Mesenchymal stem cell (in vitro differentiated cells and primary cell): ENCODE data around the gene OOEP.

Experiments
- DNase-seq: peaks from one replicate; pipeline ENCODE4 v3.0.0-alpha.2; 2013
- H2AFZ ChIP-seq: one replicate; pipeline ENCODE4 v1.6.1; 2013; ENCODE audit warnings: low read depth, mild to moderate bottlenecking, control low read depth, inconsistent platforms, low read length, moderate library complexity
- H2AK5ac ChIP-seq: 2 replicates; pipeline ENCODE4 v1.6.1; 2013; ENCODE audit warnings: low read length, moderate library complexity, mild to moderate bottlenecking, inconsistent platforms; ENCODE audit not compliant: severe bottlenecking
- H2BK120ac ChIP-seq: one replicate; pipeline ENCODE4 v1.6.1; 2013; ENCODE audit warnings: low read depth, mild to moderate bottlenecking, inconsistent platforms, low read length, moderate library complexity
- H2BK12ac ChIP-seq, 2 experiments: one replicate each; pipeline ENCODE4 v1.6.1; 2013; ENCODE audit warnings: inconsistent platforms in 2 of 2, low read length in 2 of 2, mild to moderate bottlenecking in 2 of 2, moderate library complexity in 2 of 2, control low read depth in 1 of 2
- H2BK15ac ChIP-seq: one replicate; pipeline ENCODE4 v1.6.1; 2013; ENCODE audit warnings: mild to moderate bottlenecking, low read depth, inconsistent platforms; ENCODE audit not compliant: poor library complexity, severe bottlenecking
- H2BK5ac ChIP-seq: 2 replicates; pipeline ENCODE4 v1.6.1; 2013; ENCODE audit warnings: low read depth, mild to moderate bottlenecking, low read length, control low read depth, inconsistent platforms; ENCODE audit not compliant: poor library complexity, severe bottlenecking
- H3K14ac ChIP-seq, 2 experiments: one replicate each; pipeline ENCODE4 v1.6.1; 2013; ENCODE audit warnings: inconsistent platforms in 2 of 2, low read length in 2 of 2, control low read depth in 1 of 2, mild to moderate bottlenecking in 1 of 2, moderate library complexity in 1 of 2
- H3K18ac ChIP-seq, 2 experiments: one replicate each; pipeline ENCODE4 v1.6.1; 2013; ENCODE audit warnings: inconsistent platforms in 2 of 2, low read length in 2 of 2, control low read depth in 1 of 2, low read depth in 1 of 2, mild to moderate bottlenecking in 1 of 2
- H3K23ac ChIP-seq, 2 experiments: one replicate each; pipeline ENCODE4 v1.6.1; 2013; ENCODE audit warnings: inconsistent platforms in 2 of 2, low read length in 2 of 2, mild to moderate bottlenecking in 2 of 2, moderate library complexity in 2 of 2, control low read depth in 1 of 2
- H3K27ac ChIP-seq: 2 replicates; pipeline ENCODE4 v1.5.1; 2013; ENCODE audit warnings: mild to moderate bottlenecking, moderate library complexity, low read length, control low read depth, inconsistent platforms; ENCODE audit not compliant: poor library complexity, severe bottlenecking
- H3K27me3 ChIP-seq, 2 experiments: 2 replicates each; pipeline versions ENCODE4 v1.6.1 to v1.7.0; 2013; ENCODE audit warnings: low read length in 2 of 2, mild to moderate bottlenecking in 2 of 2, moderate library complexity in 2 of 2, control low read depth in 1 of 2, inconsistent platforms in 1 of 2; ENCODE audit not compliant: control insufficient read depth in 1 of 2, insufficient read depth in 1 of 2
- H3K36me3 ChIP-seq, 2 experiments: 2 replicates each; pipeline versions ENCODE4 v1.6.1 to v1.7.0; 2013; ENCODE audit warnings: low read length in 2 of 2, control low read depth in 1 of 2, inconsistent platforms in 1 of 2, low read depth in 1 of 2, mild to moderate bottlenecking in 1 of 2; ENCODE audit not compliant: insufficient read depth in 2 of 2, control insufficient read depth in 1 of 2
- H3K4ac ChIP-seq, 2 experiments: one replicate each; pipeline ENCODE4 v1.6.1; 2013; ENCODE audit warnings: inconsistent platforms in 2 of 2, low read length in 2 of 2, mild to moderate bottlenecking in 2 of 2, moderate library complexity in 2 of 2, control low read depth in 1 of 2, low read depth in 1 of 2
- H3K4me1 ChIP-seq: 2 replicates; pipeline ENCODE4 v1.6.1; 2013; ENCODE audit warnings: low read depth, low read length, control low read depth; ENCODE audit not compliant: control insufficient read depth, insufficient read depth
- H3K4me2 ChIP-seq: 2 replicates; pipeline ENCODE4 v1.6.1; 2013; ENCODE audit warnings: low read length, mild to moderate bottlenecking, inconsistent platforms; ENCODE audit not compliant: poor library complexity, severe bottlenecking
- H3K4me3 ChIP-seq, 2 experiments: 2 replicates each; pipeline versions ENCODE4 v1.5.1 to v1.7.0; 2013; ENCODE audit warnings: low read length in 2 of 2, mild to moderate bottlenecking in 2 of 2, control low read depth in 1 of 2, low read depth in 1 of 2; ENCODE audit not compliant: insufficient read depth in 1 of 2
- H3K79me1 ChIP-seq: replicated peaks from 2 replicates; pipeline ENCODE4 v1.6.1; 2013; ENCODE audit warnings: mild to moderate bottlenecking, control low read depth, low read length, inconsistent platforms; ENCODE audit not compliant: poor library complexity, severe bottlenecking
- H3K9ac ChIP-seq: 2 replicates; pipeline ENCODE4 v1.7.0; 2013; ENCODE audit warnings: mild to moderate bottlenecking, low read length, moderate library complexity
- H3K9me3 ChIP-seq: 2 replicates; pipeline ENCODE4 v1.7.0; 2013; ENCODE audit warnings: mild to moderate bottlenecking, low read length; ENCODE audit not compliant: control insufficient read depth
- H4K8ac ChIP-seq: one replicate; pipeline ENCODE4 v1.6.1; 2013; ENCODE audit warnings: inconsistent platforms, mild to moderate bottlenecking, low read length, moderate library complexity
- H4K91ac ChIP-seq: one replicate; pipeline ENCODE4 v1.6.1; 2013; ENCODE audit warnings: mild to moderate bottlenecking, low read length, inconsistent platforms
- WGBS: methylation state at CpG from one replicate; pipeline ENCODE4 v1.1.7; 2013; ENCODE audit warnings: mixed read lengths; 5-methylcytosine and 5-hydroxymethylcytosine counted together

Gene OOEP

GRCh38 chr6:73363537-73363875 is 6.2 kb downstream of the OOEP start:
- Histone ChIP-seq H2BK120ac (no peak overlapping the region), H3K9me3 (no peaks in the 10 kb centered on the region), H3K27ac (no peak overlapping the region), H3K9ac (no peak overlapping the region), H3K14ac (no peak overlapping the region), H3K18ac (no peak overlapping the region), H4K8ac (no peak overlapping the region), H2BK15ac (no peak overlapping the region), H2BK5ac (no peak overlapping the region), H3K4me2 (no peak overlapping the region), H3K23ac (no peak overlapping the region), H2AFZ (no peak overlapping the region), H2BK12ac (no peak overlapping the region), H3K4me3 (no peak overlapping the region), H3K4me1 (no peaks in the 10 kb centered on the region), H4K91ac (no peak overlapping the region), H3K4ac (no peak overlapping the region), H3K79me1 (no peaks in the 10 kb centered on the region), H3K27me3 (no peaks in the 10 kb centered on the region), H2AK5ac (no peak overlapping the region), H3K36me3 (no peaks in the 10 kb centered on the region)
- no peak for DNase-seq
- WGBS, result 94% methylated on average over 23 of the region's 23 CpGs

GRCh38 chr6:73362869-73363536 is 6.7 kb downstream of the OOEP start:
- Histone ChIP-seq H3K9ac (no peak overlapping the region), H4K8ac (no peak overlapping the region), H3K23ac (no peak overlapping the region), H3K4me3 (no peak overlapping the region), H2BK120ac (no peak overlapping the region), H3K79me1 (no peaks in the 10 kb centered on the region), H3K4me1 (no peaks in the 10 kb centered on the region), H3K4me2 (no peak overlapping the region), H3K36me3 (no peaks in the 10 kb centered on the region), H2BK15ac (no peak overlapping the region), H3K27ac (no peak overlapping the region), H3K18ac (no peak overlapping the region), H3K4ac (no peak overlapping the region), H3K27me3 (no peaks in the 10 kb centered on the region), H2BK12ac (no peak overlapping the region), H2AK5ac (no peak overlapping the region), H3K14ac (no peak overlapping the region), H2AFZ (no peak overlapping the region), H2BK5ac (no peak overlapping the region), H3K9me3 (no peaks in the 10 kb centered on the region), H4K91ac (no peak overlapping the region)
- 94% methylated on average over 31 of the region's 31 CpGs for WGBS
- DNase-seq, result no peak

- H3K9me3 ChIP-seq, result no peaks in the 10 kb centered on the region
- H3K4me3 ChIP-seq, result no peak within 1 kb of the TSS
- H3K27me3 ChIP-seq, result no peaks in the 10 kb centered on the region
- H3K36me3 ChIP-seq, result no peaks in the 10 kb centered on the region
- H3K79me1 ChIP-seq, result no peaks in the 10 kb centered on the region
- no peak within 1 kb of the TSS for H2BK5ac ChIP-seq
- H4K8ac ChIP-seq, result no peak within 1 kb of the TSS
- H3K18ac ChIP-seq, result no peak within 1 kb of the TSS
- no peak within 1 kb of the TSS for H2AK5ac ChIP-seq
- no peaks in the 10 kb centered on the region for H3K4me1 ChIP-seq
- DNase-seq, result no peak
- H3K27ac ChIP-seq, result no peak within 1 kb of the TSS
- WGBS, result 96% methylated on average over 23 of the region's 23 CpGs
- H2BK120ac ChIP-seq, result no peak within 1 kb of the TSS
- no peak within 1 kb of the TSS for H3K14ac ChIP-seq
- no peak within 1 kb of the TSS for H2BK12ac ChIP-seq
- H2BK15ac ChIP-seq, result no peak within 1 kb of the TSS
- no peak within 1 kb of the TSS for H3K23ac ChIP-seq
- H2AFZ ChIP-seq, result no peak within 1 kb of the TSS
- no peak within 1 kb of the TSS for H3K9ac ChIP-seq
- no peak within 1 kb of the TSS for H4K91ac ChIP-seq
- H3K4me2 ChIP-seq, result no peak within 1 kb of the TSS
- H3K4ac ChIP-seq, result no peak within 1 kb of the TSS
These were observed 7.3 kb downstream of the OOEP start, which contains the start of gene KHDC3L for GRCh38 chr6:73362358-73362757. TSS of gene KHDC3L (plus strand) at chr6:73362658. CDS start at chr6:73362730, 72 bp downstream.

- Histone ChIP-seq H3K4ac (no peak within 1 kb of the TSS), H4K8ac (no peak within 1 kb of the TSS), H2BK5ac (no peak within 1 kb of the TSS), H3K4me2 (no peak within 1 kb of the TSS), H3K18ac (no peak within 1 kb of the TSS), H3K4me1 (no peaks in the 10 kb centered on the region), H2AK5ac (no peak within 1 kb of the TSS), H3K27me3 (peaks cover 8 to 27% of the 10 kb centered on the region in 2 experiments), H4K91ac (no peak within 1 kb of the TSS), H3K27ac (no peak within 1 kb of the TSS), H3K9ac (no peak within 1 kb of the TSS), H3K9me3 (no peaks in the 10 kb centered on the region), H2AFZ (no peak within 1 kb of the TSS), H2BK120ac (no peak within 1 kb of the TSS), H3K23ac (no peak within 1 kb of the TSS), H3K4me3 (no peak within 1 kb of the TSS), H3K36me3 (no peaks in the 10 kb centered on the region), H3K14ac (no peak within 1 kb of the TSS), H2BK12ac (no peak within 1 kb of the TSS), H3K79me1 (no peaks in the 10 kb centered on the region), H2BK15ac (no peak within 1 kb of the TSS)
- no peak for DNase-seq
- WGBS, result 92% methylated on average over 58 of the region's 59 CpGs
These were observed 15.8 kb downstream of the OOEP start, which contains the start of gene DPPA5 for GRCh38 chr6:73353636-73354593. TSS of gene DPPA5 (minus strand) at chr6:73354276. CDS start at chr6:73354225, 51 bp downstream.
